K562 (cell line): ENCODE measurements around the gene GPR37. TPM values are rescaled to one million over a fixed set of nuclear protein-coding genes. Genes with fewer than 3 reads are reported as not detected.

Experiments
- ATAC-seq: fragments of 200-7000 bp; cut with Tn5 transposase; 3 replicates; pipeline ENCODE4 v1.9.1; 2020; ENCODE audit warnings: moderate library complexity
- BruUV-seq: library from RNA; stranded (reverse); fragments of 400-500 nt; replicated peaks from 2 replicates; lab custom pipeline; 2021; lab: Mats Ljungman, UMichigan
- CTCF ChIA-PET: fragments of 300-600 bp; formaldehyde crosslinking; extraction: SDS; loops from one replicate; lab custom pipeline; 2021; ENCODE audit warnings: low intra/inter-chr PET ratio; lab: Yijun Ruan, JAX
- POLR2A ChIA-PET: fragments of 300-600, 350-650 bp; sonication (Branson Sonifier 250); formaldehyde crosslinking; extraction: SDS; loops from one replicate; lab custom pipeline; 2021; ENCODE audit warnings: antibody characterized with exemption, inconsistent platforms; lab: Yijun Ruan, JAX
- DNase-seq, 4 experiments: peaks; one replicate each; pipeline versions ENCODE4 v3.0.0 to v3.0.0-alpha.2; 2011 to 2018; ENCODE audit warnings: low spot score in 3 of 4, mixed read lengths in 3 of 4; ENCODE audit errors: extremely low read depth in 1 of 4
- FAIRE-seq: peaks from 2 replicates; lab custom pipeline; 2011; peaks lifted over from hg19 to GRCh38; lab: Jason Lieb, UNC
- H2AFZ ChIP-seq: 2 replicates; pipeline ENCODE4 v1.6.0; 2011; ENCODE audit warnings: low read depth, low read length, control low read depth, inconsistent platforms
- H3K27ac ChIP-seq: fragments of 200-600 bp; 3 replicates; pipeline ENCODE4 v1.8.0; 2011; ENCODE audit warnings: low read depth, mild to moderate bottlenecking, control low read depth, inconsistent platforms, low read length, moderate library complexity, mixed read lengths; ENCODE audit errors: extremely low read depth
- H3K27me3 ChIP-seq, 2 experiments: fragments of 300-600 bp in 1 of 2; 2 replicates in 1 of 2; 3 replicates in 1 of 2; pipeline versions ENCODE4 v1.6.0 to v1.8.0; 2011; ENCODE audit warnings: inconsistent platforms in 2 of 2, low read length in 2 of 2, mild to moderate bottlenecking in 1 of 2, mixed read lengths in 1 of 2, moderate library complexity in 1 of 2; ENCODE audit not compliant: control insufficient read depth in 2 of 2, insufficient read depth in 2 of 2
- H3K36me3 ChIP-seq: fragments of 300-600 bp; 3 replicates; pipeline ENCODE4 v1.8.0; 2011; ENCODE audit warnings: mild to moderate bottlenecking, low read length, inconsistent platforms; ENCODE audit not compliant: control insufficient read depth, insufficient read depth
- H3K4me1 ChIP-seq, 2 experiments: fragments of 200-600 bp in 1 of 2; replicated peaks in 1 of 2; 2 replicates in 1 of 2; 3 replicates in 1 of 2; pipeline versions ENCODE4 v1.5.1 to v1.8.0; 2011; ENCODE audit warnings: inconsistent platforms in 2 of 2, low read length in 2 of 2, mild to moderate bottlenecking in 1 of 2, mixed read lengths in 1 of 2, moderate library complexity in 1 of 2; ENCODE audit not compliant: control insufficient read depth in 2 of 2, insufficient read depth in 2 of 2
- H3K4me2 ChIP-seq: 2 replicates; pipeline ENCODE4 v1.6.1; 2011; ENCODE audit warnings: low read length, control low read depth, inconsistent platforms, mixed read lengths; ENCODE audit not compliant: insufficient read depth
- H3K4me3 ChIP-seq: fragments of 200-600 bp; sonication (generic), shearing (Covaris generic); 2 replicates; pipeline ENCODE4 v1.5.1; 2016; ENCODE audit warnings: control low read depth, inconsistent platforms
- H3K79me2 ChIP-seq: fragments of 200-600 bp; 3 replicates; pipeline ENCODE4 v1.8.0; 2011; ENCODE audit warnings: low read length, inconsistent platforms; ENCODE audit not compliant: control insufficient read depth, insufficient read depth
- H3K9ac ChIP-seq, 2 experiments: 2 replicates each; pipeline versions ENCODE4 v1.6.0 to v1.6.1; 2011; ENCODE audit warnings: low read depth in 2 of 2, low read length in 2 of 2, control low read depth in 1 of 2, inconsistent platforms in 1 of 2, mild to moderate bottlenecking in 1 of 2, mixed read lengths in 1 of 2; ENCODE audit not compliant: insufficient read depth in 1 of 2
- H3K9me1 ChIP-seq: one replicate; pipeline ENCODE4 v1.6.0; 2011; ENCODE audit warnings: inconsistent platforms, mild to moderate bottlenecking, low read length, moderate library complexity; ENCODE audit not compliant: control insufficient read depth, insufficient read depth
- H3K9me3 ChIP-seq: replicated peaks from 2 replicates; pipeline ENCODE4 v1.5.1; 2011; ENCODE audit warnings: low read depth, low read length, inconsistent platforms; ENCODE audit not compliant: control insufficient read depth, insufficient read depth
- H4K20me1 ChIP-seq: replicated peaks from 2 replicates; pipeline ENCODE4 v1.6.1; 2011; ENCODE audit warnings: low read length, inconsistent platforms, mixed read lengths; ENCODE audit not compliant: control insufficient read depth, insufficient read depth
- LEF1 ChIP-seq: fragments of 450-650 bp; IDR thresholded peaks from 2 replicates; pipeline ENCODE4 v1.6.1; 2016; ENCODE audit warnings: mild to moderate bottlenecking
- MBD2 ChIP-seq: sonication (generic); IDR thresholded peaks from 2 replicates; pipeline ENCODE4 v1.6.1; 2016; ENCODE audit warnings: low read depth, borderline replicate concordance
- ZNF586 ChIP-seq: fragments of 450-650 bp; formaldehyde crosslinking; conservative IDR thresholded peaks from 2 replicates; pipeline ENCODE4 v1.4.0; 2020; ENCODE audit warnings: mild to moderate bottlenecking, moderate library complexity
- WGBS: fragments of 100-300 bp; shearing (Covaris generic); methylation state at CpG from one replicate; pipeline ENCODE4 v1.1.6; 2016; ENCODE audit warnings: low coverage, mixed read lengths; ENCODE audit not compliant: insufficient coverage; ENCODE audit errors: missing lambda C conversion rate; 5-methylcytosine and 5-hydroxymethylcytosine counted together
- in situ Hi-C: fragments of 300-500 bp; cut with MboI; formaldehyde crosslinking; loops from 4 replicates; pipeline ENCODE4 v1.15.0; 2018; ENCODE audit warnings: inconsistent platforms, mixed read lengths
- intact Hi-C: fragments of 100-400 bp; cut with micrococcal nuclease; formaldehyde crosslinking; loops from 2 replicates; pipeline ENCODE4 v1.14.2; 2022
- polyA plus RNA-seq, 8 experiments: library from polyadenylated mRNA; depleted of rRNA in 4 of 8; stranded (reverse) in 5 of 8; unstranded in 3 of 8; fragments of >200 nt; fragmentation: Nextera tagmentation in 2 of 8; fragmentation: Illumina TruSeq in 1 of 8; extraction: Ambion mirVana in 2 of 8; extraction: Trizol in 1 of 8; gene quantifications; 2 replicates each; pipeline versions ENCODE4 v1.2.1 to v1.2.3, GENCODE V29; 2011 to 2014; ENCODE audit warnings: inconsistent platforms in 1 of 8, missing spikeins in 1 of 8
- total RNA-seq, 7 experiments: library from RNA; depleted of rRNA in 6 of 7; stranded (reverse); fragments of >200 nt in 6 of 7; fragmentation: Illumina TruSeq in 2 of 7; extraction: Trizol in 2 of 7; gene quantifications; 2 replicates each; pipeline versions ENCODE4 v1.2.1 to v1.2.3, GENCODE V29; 2011 to 2021; ENCODE audit warnings: low replicate concordance in 1 of 7
- TF ChIP-seq, protein P1 (sequence below), 3 experiments: fragments of 200-800 bp in 1 of 3; sonication (Bioruptor generic) in 1 of 3; sonication (generic) in 1 of 3; formaldehyde crosslinking in 1 of 3; IDR thresholded peaks; 2 replicates each; pipeline versions ENCODE4 v1.6.1 to v1.8.0; 2016 to 2022; ENCODE audit warnings: mild to moderate bottlenecking in 2 of 3, missing compliant biosample characterization in 2 of 3, missing genetic modification characterization in 2 of 3, missing genetic modification reagents in 1 of 3

The GPR37 gene
- total and polyA plus RNA-seq, 9 of the 15 experiments (the other 6 are each of a cell fraction or from before 2014, with no cell fraction given) = 0.03 TPM; not detected in 8

DNA sequence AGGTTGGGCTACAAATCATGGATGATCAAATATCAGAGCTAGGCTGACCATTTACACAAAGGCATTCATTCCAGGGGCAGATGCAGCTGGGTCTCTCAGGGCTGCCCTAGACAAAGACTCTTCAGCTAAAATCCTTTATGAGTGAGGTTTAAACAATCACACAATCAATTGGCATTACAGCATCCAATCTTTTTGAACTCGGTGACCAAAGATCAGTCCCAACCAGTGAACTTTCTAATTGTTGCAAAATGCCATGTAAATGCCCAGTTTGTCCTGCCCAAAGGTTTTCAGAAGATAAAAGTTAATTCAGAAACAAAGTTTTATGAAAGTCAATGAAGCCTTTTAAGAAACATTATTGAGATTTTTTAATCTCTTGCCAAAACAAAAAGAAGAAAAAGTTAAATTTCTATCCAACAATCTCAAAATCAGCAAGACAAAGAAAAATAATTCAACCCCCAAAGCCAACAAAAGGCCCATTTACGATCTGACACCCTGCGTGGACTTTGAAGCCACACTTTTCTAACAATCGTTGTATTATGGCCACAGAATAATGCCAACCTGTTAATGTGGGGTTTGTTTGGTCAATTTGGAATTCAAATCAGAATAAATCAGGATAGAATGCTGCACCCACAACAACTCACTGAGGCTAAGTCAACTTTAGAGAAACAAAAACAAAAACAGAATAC, 40.9 kb downstream of the GPR37 start:
- no peak overlapping the region for H2AFZ ChIP-seq
- no peaks in the 10 kb centered on the region for H3K4me1 ChIP-seq
- no peaks in the 10 kb centered on the region for H3K36me3 ChIP-seq
- H3K9me1 ChIP-seq = no peaks in the 10 kb centered on the region
- TF ChIP-seq MBD2 (no peak), LEF1 (no peak), ZNF586 (CRISPR knock-in tag) (no peak)
- TF ChIP-seq, protein P1, sequence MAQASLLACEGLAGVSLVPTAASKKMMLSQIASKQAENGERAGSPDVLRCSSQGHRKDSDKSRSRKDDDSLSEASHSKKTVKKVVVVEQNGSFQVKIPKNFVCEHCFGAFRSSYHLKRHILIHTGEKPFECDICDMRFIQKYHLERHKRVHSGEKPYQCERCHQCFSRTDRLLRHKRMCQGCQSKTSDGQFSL (CRISPR knock-in tag; IDR thresholded peaks at IDR 0.05) = no peak
- TF ChIP-seq, protein P1 (tag; IDR thresholded peaks at IDR 0.05) = no peak
- TF ChIP-seq, all 486 proteins: peak for 0
- no peak for DNase-seq
- intact Hi-C loops (no loop called here), in situ Hi-C loops (no loop called here)
- no peak for FAIRE-seq
- Histone ChIP-seq H3K27me3 (no peaks in the 10 kb centered on the region), H3K9me3 (no peaks in the 10 kb centered on the region), H3K4me3 (no peak overlapping the region), H3K27ac (no peak overlapping the region), H3K9ac (no peak overlapping the region), H3K79me2 (no peaks in the 10 kb centered on the region), H4K20me1 (no peaks in the 10 kb centered on the region), H3K4me2 (no peak overlapping the region)
- ATAC-seq = no peak
- CTCF ChIA-PET = no interaction called here
- BruUV-seq = no TSS peak
- POLR2A ChIA-PET = no interaction called here
- WGBS = 1% methylated on average over 4 of the region's 4 CpGs
